ENCODE measurements around the gene CARD9.

Gene CARD9

GRCh38 chr9:136318776-136319241, 54.7 kb downstream of the CARD9 start:
- DNase-seq: no peak

GRCh38 chr9:136318111-136318775, 55.2 kb downstream of the CARD9 start:
- DNase-seq: no peak

- DNase-seq: no peak
Measured at GRCh38 chr9:136317695-136318094, 55.8 kb downstream of the CARD9 start.

- no peak for DNase-seq
Measured at GRCh38 chr9:136316896-136317676, 56.4 kb downstream of the CARD9 start.

GRCh38 chr9:136316271-136316751, 57.2 kb downstream of the CARD9 start:
- DNase-seq: no peak

GRCh38 chr9:136314944-136315343, 58.5 kb downstream of the CARD9 start:
- DNase-seq: no peak

- no peak for DNase-seq
Measured at GRCh38 chr9:136314056-136314416, 59.4 kb downstream of the CARD9 start.
